ENCODE data around the gene MTA1.

The MTA1 gene

GRCh38 chr14:105464501-105464900, 44.9 kb downstream of the MTA1 start:
- Histone ChIP-seq H3K27ac (ENCODE audit: low read depth, low read length, poor library complexity, severe bottlenecking) (no peak overlapping the region), H3K4me3 (ENCODE audit: low read depth, low read length, poor library complexity, severe bottlenecking) (no peak overlapping the region), H3K9ac (ENCODE audit: low read length) (no peak overlapping the region), H2AFZ (ENCODE audit: low read length) (no peak overlapping the region), H4K20me1 (ENCODE audit: insufficient read depth, low read length) (no peaks in the 10 kb centered on the region), H3K4me2 (ENCODE audit: low read length) (no peak overlapping the region), H3K27me3 (ENCODE audit: insufficient read depth, low read length) (no peaks in the 10 kb centered on the region), H3K9me3 (ENCODE audit: low read length) (no peaks in the 10 kb centered on the region), H3K9me2 (ENCODE audit: low read depth, low read length) (no peaks in the 10 kb centered on the region), H3K36me3 (ENCODE audit: insufficient read depth, low read length) (peaks cover 92% of the 10 kb centered on the region), H3F3A (ENCODE audit: insufficient read depth, low read length) (no peaks in the 10 kb centered on the region), H3K79me2 (ENCODE audit: insufficient read depth, low read length) (no peaks in the 10 kb centered on the region), H3K4me1 (ENCODE audit: insufficient read depth, low read length, severe bottlenecking) (no peaks in the 10 kb centered on the region)
- TF ChIP-seq CTCF (IDR thresholded peaks at IDR 0.05; ENCODE audit: low read length) (no peak), EZH2 (IDR thresholded peaks at IDR 0.05; ENCODE audit: borderline replicate concordance, low read length) (no peak)

GRCh38 chr14:105465209-105466031, 45.8 kb downstream of the MTA1 start:
- H3K4me1 ChIP-seq (ENCODE audit: insufficient read depth, low read length, severe bottlenecking): no peaks in the 10 kb centered on the region
- H3F3A ChIP-seq (ENCODE audit: insufficient read depth, low read length): no peaks in the 10 kb centered on the region
- H3K9me2 ChIP-seq (ENCODE audit: low read depth, low read length): no peaks in the 10 kb centered on the region
- H3K9me3 ChIP-seq (ENCODE audit: low read length): no peaks in the 10 kb centered on the region
- no peak overlapping the region for H3K4me3 ChIP-seq (ENCODE audit: low read depth, low read length, poor library complexity, severe bottlenecking)
- H3K27ac ChIP-seq (ENCODE audit: low read depth, low read length, poor library complexity, severe bottlenecking): no peak overlapping the region
- no peak overlapping the region for H3K4me2 ChIP-seq (ENCODE audit: low read length)
- no peaks in the 10 kb centered on the region for H3K79me2 ChIP-seq (ENCODE audit: insufficient read depth, low read length)
- H3K36me3 ChIP-seq (ENCODE audit: insufficient read depth, low read length): peaks cover 92% of the 10 kb centered on the region
- H2AFZ ChIP-seq (ENCODE audit: low read length): no peak overlapping the region
- H3K9ac ChIP-seq (ENCODE audit: low read length): no peak overlapping the region
- H4K20me1 ChIP-seq (ENCODE audit: insufficient read depth, low read length): no peaks in the 10 kb centered on the region
- TF ChIP-seq CTCF (IDR thresholded peaks at IDR 0.05; ENCODE audit: low read length) (no peak), EZH2 (IDR thresholded peaks at IDR 0.05; ENCODE audit: borderline replicate concordance, low read length) (no peak)
- H3K27me3 ChIP-seq (ENCODE audit: insufficient read depth, low read length): no peaks in the 10 kb centered on the region

GRCh38 chr14:105466531-105467248, 47.1 kb downstream of the MTA1 start:
- H3F3A ChIP-seq (ENCODE audit: insufficient read depth, low read length): no peaks in the 10 kb centered on the region
- no peak overlapping the region for H3K4me3 ChIP-seq (ENCODE audit: low read depth, low read length, poor library complexity, severe bottlenecking)
- peaks cover 86% of the 10 kb centered on the region for H3K36me3 ChIP-seq (ENCODE audit: insufficient read depth, low read length)
- no peak overlapping the region for H3K9ac ChIP-seq (ENCODE audit: low read length)
- H2AFZ ChIP-seq (ENCODE audit: low read length): no peak overlapping the region
- TF ChIP-seq EZH2 (IDR thresholded peaks at IDR 0.05; ENCODE audit: borderline replicate concordance, low read length) (no peak), CTCF (IDR thresholded peaks at IDR 0.05; ENCODE audit: low read length) (no peak)
- no peak overlapping the region for H3K27ac ChIP-seq (ENCODE audit: low read depth, low read length, poor library complexity, severe bottlenecking)
- no peaks in the 10 kb centered on the region for H3K9me2 ChIP-seq (ENCODE audit: low read depth, low read length)
- H3K9me3 ChIP-seq (ENCODE audit: low read length): no peaks in the 10 kb centered on the region
- H3K27me3 ChIP-seq (ENCODE audit: insufficient read depth, low read length): no peaks in the 10 kb centered on the region
- no peaks in the 10 kb centered on the region for H3K79me2 ChIP-seq (ENCODE audit: insufficient read depth, low read length)
- H4K20me1 ChIP-seq (ENCODE audit: insufficient read depth, low read length): no peaks in the 10 kb centered on the region
- H3K4me1 ChIP-seq (ENCODE audit: insufficient read depth, low read length, severe bottlenecking): no peaks in the 10 kb centered on the region
- H3K4me2 ChIP-seq (ENCODE audit: low read length): no peak overlapping the region
